Measurements from ENCODE around the gene ARSA. TPM values are rescaled to one million over a fixed set of nuclear protein-coding genes. Genes with fewer than 3 reads are reported as not detected.
A peak's percentile ranks its signal among the peaks of the same experiment; 100 is the strongest.

Gene ARSA
- total RNA-seq (2021; ENCODE audit: unreplicated experiment), result 43.8 TPM
- polyA plus RNA-seq (2012; ENCODE audit: insufficient read length), result 39.5 TPM
- percentile 58 among the genes with signal in this experiment for Bru-seq, nascent RNA
- BruChase-seq, experiment 1, labeled RNA remaining after a 2-hour chase, result percentile 63 among the genes with signal in this experiment
- percentile 66 among the genes with signal in this experiment for BruChase-seq, experiment 2, labeled RNA remaining after a 6-hour chase
- long read RNA-seq, transcript ARSA-201 (8 exons, 2,050 nt), result major isoform, 16 of 60 reads
- long read RNA-seq, partial matches to known transcripts, result 23 of 60 reads
- long read RNA-seq, other reads (novel, unspliced or antisense), result 14 of 60 reads

DNA sequence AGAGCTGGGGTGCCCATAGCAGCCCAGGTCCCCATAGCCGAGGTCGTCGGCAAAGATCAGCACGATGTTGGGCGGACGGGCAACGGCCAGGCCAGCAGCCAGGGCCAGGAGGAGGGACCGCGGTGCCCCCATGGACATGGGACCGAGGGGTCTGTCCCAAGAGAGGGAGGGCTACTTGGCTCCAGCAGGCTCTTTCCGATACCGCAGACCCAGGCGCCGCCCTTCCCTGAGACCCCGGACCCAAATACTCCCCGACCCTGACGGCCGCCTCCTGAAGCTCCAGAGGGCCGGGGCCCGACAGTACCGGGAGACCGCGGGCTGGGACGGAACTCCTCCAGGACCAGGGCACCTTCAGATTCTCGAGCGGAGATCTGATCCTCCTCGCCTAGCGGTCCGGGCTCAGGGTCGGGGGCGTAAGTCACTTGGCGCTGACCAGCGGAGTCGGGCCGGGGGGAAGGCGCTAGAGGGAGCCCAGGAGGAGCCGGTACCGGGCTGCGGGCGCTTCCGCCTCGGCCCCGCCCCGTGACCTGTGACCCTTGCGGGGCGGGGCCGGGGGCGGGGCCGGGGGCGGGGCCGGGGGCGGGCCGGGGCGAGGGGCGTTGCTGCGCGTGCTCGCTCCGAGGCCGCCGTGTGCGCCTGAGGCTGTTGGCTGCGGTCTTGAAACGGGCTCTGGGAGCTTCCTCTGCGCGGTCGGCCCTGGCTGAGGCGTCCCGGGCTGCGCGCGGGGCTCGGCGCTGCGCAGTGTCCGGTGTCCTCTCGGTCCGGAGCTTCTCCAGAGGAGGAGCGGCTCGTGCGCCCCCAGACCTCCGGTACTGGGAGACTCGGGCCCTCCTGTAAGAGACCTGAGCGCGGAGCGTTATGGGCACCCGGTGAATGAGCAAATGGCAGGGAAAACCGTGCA, at the start of gene ARSA:
Gene ARSA (minus strand): TSS at position 511 of the 901 bp plus-strand sequence. CDS start 373 bp downstream, at position 138.
- in situ Hi-C loops (cut with HindIII; ENCODE audit: low pct_unique_long_range_greater_than_20kb, low sequenced_read_pairs) (no loop called here), intact Hi-C loops (cut with micrococcal nuclease; ENCODE audit: unreplicated experiment) (no loop called here)
- H3K27ac ChIP-seq (ENCODE audit: low read length), result peak within 1 kb of the TSS; percentile 90
- H3K36me3 ChIP-seq (ENCODE audit: control insufficient read depth, insufficient read depth, low read length), result no peaks in the 10 kb centered on the region; the same call in 1 of the 2 replicates
- no peaks in the 10 kb centered on the region for H3K9me3 ChIP-seq (ENCODE audit: control insufficient read depth, insufficient read depth, low read depth, low read length)
- ATAC-seq, result peak; percentile 87
- no peaks in the 10 kb centered on the region for H3K27me3 ChIP-seq (ENCODE audit: control insufficient read depth, insufficient read depth, low read length)
- ChIA-PET CTCF (interaction anchor here (0.7 to 0.8 kb wide), 2 partner anchors 64 to 65 kb away, joined by 3 to 4 read pairs; no protein-coding TSS in a partner anchor), POLR2A (no interaction called here)
- 0 out of 2 replicates have a peak, but pooled peaks have one; percentile 30 for TF ChIP-seq POLR2AphosphoS5 (IDR thresholded peaks at IDR 0.05; ENCODE audit: low read depth, low read length)
- TF ChIP-seq SIN3A (IDR thresholded peaks at IDR 0.05; ENCODE audit: borderline replicate concordance, insufficient read depth, low read depth, low read length), result no peak
- TF ChIP-seq, protein P1, sequence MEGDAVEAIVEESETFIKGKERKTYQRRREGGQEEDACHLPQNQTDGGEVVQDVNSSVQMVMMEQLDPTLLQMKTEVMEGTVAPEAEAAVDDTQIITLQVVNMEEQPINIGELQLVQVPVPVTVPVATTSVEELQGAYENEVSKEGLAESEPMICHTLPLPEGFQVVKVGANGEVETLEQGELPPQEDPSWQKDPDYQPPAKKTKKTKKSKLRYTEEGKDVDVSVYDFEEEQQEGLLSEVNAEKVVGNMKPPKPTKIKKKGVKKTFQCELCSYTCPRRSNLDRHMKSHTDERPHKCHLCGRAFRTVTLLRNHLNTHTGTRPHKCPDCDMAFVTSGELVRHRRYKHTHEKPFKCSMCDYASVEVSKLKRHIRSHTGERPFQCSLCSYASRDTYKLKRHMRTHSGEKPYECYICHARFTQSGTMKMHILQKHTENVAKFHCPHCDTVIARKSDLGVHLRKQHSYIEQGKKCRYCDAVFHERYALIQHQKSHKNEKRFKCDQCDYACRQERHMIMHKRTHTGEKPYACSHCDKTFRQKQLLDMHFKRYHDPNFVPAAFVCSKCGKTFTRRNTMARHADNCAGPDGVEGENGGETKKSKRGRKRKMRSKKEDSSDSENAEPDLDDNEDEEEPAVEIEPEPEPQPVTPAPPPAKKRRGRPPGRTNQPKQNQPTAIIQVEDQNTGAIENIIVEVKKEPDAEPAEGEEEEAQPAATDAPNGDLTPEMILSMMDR (IDR thresholded peaks at IDR 0.05), result peak; percentile 71
- DNase-seq (ENCODE audit: low read depth, low spot score), result no peak
- H3K4me1 ChIP-seq (ENCODE audit: control insufficient read depth, insufficient read depth, low read length), result no peaks in the 10 kb centered on the region
- peak within 1 kb of the TSS; percentile 82 to 85 for H3K4me3 ChIP-seq (ENCODE audit: low read depth in 2 of 2, low read length in 2 of 2)
- TSS peak; percentile 90 for BruUV-seq (replicated peaks)

DNA sequence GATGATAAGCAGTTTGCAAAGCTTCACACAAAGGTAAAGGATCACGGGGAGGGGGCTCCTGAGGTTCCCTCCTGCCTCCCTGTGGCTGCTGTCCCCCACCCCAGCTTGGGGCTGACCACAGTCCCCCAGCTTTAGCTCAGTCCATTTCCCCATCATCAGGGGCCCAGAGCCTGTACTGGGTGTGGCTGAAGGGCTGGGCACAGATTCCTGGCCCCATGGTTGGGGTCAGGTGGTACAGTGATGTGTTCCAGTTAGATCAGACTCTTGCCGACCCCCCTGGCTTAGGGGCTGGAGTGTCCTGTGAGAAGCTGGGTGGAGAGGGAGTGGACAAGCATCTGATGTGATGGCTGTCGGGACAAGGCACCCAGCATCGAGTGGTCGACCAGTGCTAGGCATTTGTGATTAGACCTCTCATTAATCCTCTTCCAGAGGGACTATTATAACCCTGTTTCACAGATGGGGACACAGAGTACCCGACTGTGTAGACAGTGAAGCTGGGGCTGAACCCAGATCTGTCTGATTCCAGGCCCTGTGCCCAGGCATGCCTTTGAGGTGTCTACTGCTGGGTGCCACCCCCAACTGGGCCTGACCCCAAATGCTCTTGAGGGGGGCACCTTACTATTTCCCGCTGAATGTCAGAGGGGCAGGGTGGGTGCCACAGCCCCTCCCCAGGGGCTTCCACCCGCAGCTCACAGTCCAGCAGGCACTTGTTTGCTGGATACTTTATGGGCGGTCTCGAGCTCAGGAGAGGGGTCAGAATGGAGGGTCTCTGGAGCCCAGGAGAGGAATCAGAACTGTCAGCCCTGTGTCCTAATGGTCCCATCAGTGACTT, 48.9 kb upstream of the ARSA start:
- Histone ChIP-seq H3K27ac (ENCODE audit: low read length) (no peak overlapping the region), H3K4me1 (ENCODE audit: control insufficient read depth, insufficient read depth, low read length) (no peaks in the 10 kb centered on the region), H3K9me3 (ENCODE audit: control insufficient read depth, insufficient read depth, low read depth, low read length) (no peaks in the 10 kb centered on the region), H3K36me3 (ENCODE audit: control insufficient read depth, insufficient read depth, low read length) (no peaks in the 10 kb centered on the region), H3K4me3 (ENCODE audit: low read depth in 2 of 2, low read length in 2 of 2) (no peak overlapping the region), H3K27me3 (ENCODE audit: control insufficient read depth, insufficient read depth, low read length) (no peaks in the 10 kb centered on the region)
- POLR2A ChIA-PET, result no interaction called here
- intact Hi-C loops (cut with micrococcal nuclease; ENCODE audit: unreplicated experiment), result no loop called here
- TF ChIP-seq POLR2AphosphoS5 (IDR thresholded peaks at IDR 0.05; ENCODE audit: low read depth, low read length) (no peak), SIN3A (IDR thresholded peaks at IDR 0.05; ENCODE audit: borderline replicate concordance, insufficient read depth, low read depth, low read length) (no peak), TCF7L2 (IDR thresholded peaks at IDR 0.05; ENCODE audit: low read depth, low read length) (no peak)
- TF ChIP-seq, protein P1 (IDR thresholded peaks at IDR 0.05), result no peak
- TF ChIP-seq, protein P2, sequence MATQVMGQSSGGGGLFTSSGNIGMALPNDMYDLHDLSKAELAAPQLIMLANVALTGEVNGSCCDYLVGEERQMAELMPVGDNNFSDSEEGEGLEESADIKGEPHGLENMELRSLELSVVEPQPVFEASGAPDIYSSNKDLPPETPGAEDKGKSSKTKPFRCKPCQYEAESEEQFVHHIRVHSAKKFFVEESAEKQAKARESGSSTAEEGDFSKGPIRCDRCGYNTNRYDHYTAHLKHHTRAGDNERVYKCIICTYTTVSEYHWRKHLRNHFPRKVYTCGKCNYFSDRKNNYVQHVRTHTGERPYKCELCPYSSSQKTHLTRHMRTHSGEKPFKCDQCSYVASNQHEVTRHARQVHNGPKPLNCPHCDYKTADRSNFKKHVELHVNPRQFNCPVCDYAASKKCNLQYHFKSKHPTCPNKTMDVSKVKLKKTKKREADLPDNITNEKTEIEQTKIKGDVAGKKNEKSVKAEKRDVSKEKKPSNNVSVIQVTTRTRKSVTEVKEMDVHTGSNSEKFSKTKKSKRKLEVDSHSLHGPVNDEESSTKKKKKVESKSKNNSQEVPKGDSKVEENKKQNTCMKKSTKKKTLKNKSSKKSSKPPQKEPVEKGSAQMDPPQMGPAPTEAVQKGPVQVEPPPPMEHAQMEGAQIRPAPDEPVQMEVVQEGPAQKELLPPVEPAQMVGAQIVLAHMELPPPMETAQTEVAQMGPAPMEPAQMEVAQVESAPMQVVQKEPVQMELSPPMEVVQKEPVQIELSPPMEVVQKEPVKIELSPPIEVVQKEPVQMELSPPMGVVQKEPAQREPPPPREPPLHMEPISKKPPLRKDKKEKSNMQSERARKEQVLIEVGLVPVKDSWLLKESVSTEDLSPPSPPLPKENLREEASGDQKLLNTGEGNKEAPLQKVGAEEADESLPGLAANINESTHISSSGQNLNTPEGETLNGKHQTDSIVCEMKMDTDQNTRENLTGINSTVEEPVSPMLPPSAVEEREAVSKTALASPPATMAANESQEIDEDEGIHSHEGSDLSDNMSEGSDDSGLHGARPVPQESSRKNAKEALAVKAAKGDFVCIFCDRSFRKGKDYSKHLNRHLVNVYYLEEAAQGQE (IDR thresholded peaks at IDR 0.05; ENCODE audit: insufficient read depth in 1 of 2, low read depth in 2 of 2, low read length in 1 of 2), result no peak
- CTCF ChIA-PET, result interaction anchor here (0.5 to 0.7 kb wide), 2 partner anchors 18 to 104 kb away, joined by 3 read pairs; no protein-coding TSS in a partner anchor
- DNase-seq (ENCODE audit: low read depth, low spot score) (no peak), ATAC-seq (no peak)
- no TSS peak for BruUV-seq (replicated peaks)
- in situ Hi-C loops (cut with HindIII; ENCODE audit: low pct_unique_long_range_greater_than_20kb, low sequenced_read_pairs), result no loop called here
